Pancreas (tissue), 10 donors: Measurements from ENCODE around the gene SLC35A3. TPM values are rescaled to one million over a fixed set of nuclear protein-coding genes. Genes with fewer than 3 reads are reported as not detected.
A peak's percentile ranks its signal among the peaks of the same experiment; 100 is the strongest.

Experiments used
- ATAC-seq, 4 donors: fragments of 200-7000 bp; cut with Tn5 transposase; one replicate each; pipeline versions ENCODE4 v1.8.0 to v1.9.1; 2020; ENCODE audit warnings: mild to moderate bottlenecking in 4 of 4, moderate library complexity in 4 of 4
- DNase-seq, 6 donors: peaks; one replicate each; pipeline ENCODE4 v3.0.0-alpha.2; 2020
- FAIRE-seq: peaks from 2 replicates; lab custom pipeline; 2012; peaks lifted over from hg19 to GRCh38; lab: Jason Lieb, UNC
- H3K27ac ChIP-seq, 4 donors: fragments of 200-600 bp; sonication (generic); 1 replicate in 3 of 4; 2 replicates in 1 of 4; pipeline versions ENCODE4 v1.5.0 to v1.8.0; 2020
- H3K27me3 ChIP-seq, 4 donors: fragments of 200-600 bp; one replicate each; pipeline ENCODE4 v1.8.0; 2021
- H3K36me3 ChIP-seq, 3 donors: fragments of 200-600 bp; sonication (generic) in 1 of 3; one replicate each; pipeline versions ENCODE4 v1.5.0 to v1.8.0; 2020 to 2021
- H3K4me1 ChIP-seq, 3 donors: fragments of 200-600 bp; one replicate each; pipeline ENCODE4 v1.8.0; 2021
- H3K4me3 ChIP-seq, 4 donors: fragments of 200-600 bp; sonication (generic) in 2 of 4; one replicate each; pipeline versions ENCODE4 v1.5.0 to v1.8.0; 2020 to 2021
- H3K9me3 ChIP-seq, 4 donors: fragments of 200-600 bp; one replicate each; pipeline ENCODE4 v1.8.0; 2021
- WGBS, 2 donors: extraction: QIAGEN DNeasy Blood & Tissue Kit; methylation state at CpG; one replicate each; pipeline ENCODE4 v1.1.7; 2013; 5-methylcytosine and 5-hydroxymethylcytosine counted together
- intact Hi-C, 3 donors: fragments of 100-400 bp; cut with DNase I; formaldehyde crosslinking; loops; one replicate each; pipeline versions ENCODE4 v1.11.1 to v1.14.2; 2022
- polyA plus RNA-seq, 2 donors: library from polyadenylated mRNA; stranded (reverse); fragments of 200-250 nt; gene quantifications; one replicate each; pipeline ENCODE4 v1.2.3, GENCODE V29; 2013
- total RNA-seq, 6 donors: library from RNA; stranded (reverse); fragmentation: NEBNext Ultra II Directional in 4 of 6; extraction: Animal tissue kit (Norgen Biotek cat#: 25700) in 4 of 6; gene quantifications; one replicate each; pipeline versions ENCODE4 v1.2.1 to v1.2.4, GENCODE V29; 2021 to 2023
- TF ChIP-seq, protein P1 (sequence below), 4 donors: fragments of 200-600 bp; sonication (generic) in 3 of 4; IDR thresholded peaks; one replicate each; pipeline versions ENCODE4 v1.5.0 to v1.8.0; 2021; ENCODE audit warnings: antibody characterized with exemption in 4 of 4
- donor health status: healthy with polysubstance abuse.
- donor health status: DM: no; HTN: no; CAD: no; lungs with moderate emphysema.
- donor health status: DM: no; HTN: no; CAD: no.
- donor health status: control.
- donor health status: control.
- donor health status: Bipolar disorder and iron deficiency.
- donor health status: DM: yes; HTN: yes; CAD: no.
- donor health status: DM: no; HTN: no; CAD: no.
- donor health status: DM: no; HTN: no; CAD: no.
- donor health status: DM: yes; HTN: yes; CAD: no.

The SLC35A3 gene
- total and polyA plus RNA-seq, 8 donors, result 6.3 to 15.6 (median 10.2) TPM

DNA sequence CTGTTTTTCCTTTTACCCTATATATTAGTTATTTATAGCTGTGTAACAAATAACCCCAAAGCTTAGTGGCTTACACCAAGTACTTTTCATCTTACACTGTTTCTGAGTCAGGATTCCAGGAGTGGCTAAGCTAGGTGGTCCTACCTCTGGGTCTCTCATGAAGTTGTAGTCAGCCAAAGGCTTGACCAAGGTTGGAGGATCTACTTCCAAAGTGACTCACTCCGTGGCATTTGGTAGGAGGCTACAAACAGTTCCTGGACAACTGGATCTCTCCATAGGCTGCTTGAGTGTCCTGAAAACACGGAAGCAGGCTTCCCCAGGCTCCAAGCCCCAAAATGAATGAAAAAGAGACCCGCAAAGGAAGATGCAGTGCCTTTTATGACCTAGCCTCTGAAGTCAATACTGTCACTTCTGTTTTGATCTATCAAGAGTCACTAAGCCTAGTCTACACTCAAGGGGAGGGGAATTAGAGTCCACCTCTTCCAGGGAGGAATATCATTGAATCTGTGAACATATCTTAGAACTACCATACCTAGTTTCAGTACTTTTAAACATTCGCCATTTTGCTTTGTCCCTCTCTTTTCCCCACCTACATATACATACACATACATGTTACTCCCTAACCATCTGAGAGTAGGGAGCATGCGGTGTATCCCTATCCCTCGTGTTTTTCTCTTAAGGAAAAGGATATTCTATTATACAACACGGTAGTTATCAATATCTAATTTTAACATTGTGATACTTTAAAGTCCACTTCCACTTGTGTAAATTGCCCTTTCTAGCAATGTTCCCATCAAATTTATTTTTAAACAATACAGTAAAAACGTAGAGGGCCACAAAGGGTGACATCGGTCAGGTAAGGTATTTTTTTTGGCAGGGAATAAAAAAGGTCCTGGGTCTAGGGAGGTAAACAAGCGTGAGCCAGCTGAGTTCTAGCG lies 67.2 kb downstream of the SLC35A3 start:
- H3K4me3 ChIP-seq, result peak overlapping the region; percentile 76 to 93 (median 90)
- intact Hi-C loops, result no loop called here
- peak in 3 of 4 donors; percentile 2 to 10 (median 8) for ATAC-seq
- no peaks in the 10 kb centered on the region for H3K27me3 ChIP-seq
- FAIRE-seq, result no peak
- no peak for DNase-seq
- WGBS, 2 donors, result 15 to 25% methylated on average over 11 of the region's 11 CpGs
- TF ChIP-seq, protein P1, sequence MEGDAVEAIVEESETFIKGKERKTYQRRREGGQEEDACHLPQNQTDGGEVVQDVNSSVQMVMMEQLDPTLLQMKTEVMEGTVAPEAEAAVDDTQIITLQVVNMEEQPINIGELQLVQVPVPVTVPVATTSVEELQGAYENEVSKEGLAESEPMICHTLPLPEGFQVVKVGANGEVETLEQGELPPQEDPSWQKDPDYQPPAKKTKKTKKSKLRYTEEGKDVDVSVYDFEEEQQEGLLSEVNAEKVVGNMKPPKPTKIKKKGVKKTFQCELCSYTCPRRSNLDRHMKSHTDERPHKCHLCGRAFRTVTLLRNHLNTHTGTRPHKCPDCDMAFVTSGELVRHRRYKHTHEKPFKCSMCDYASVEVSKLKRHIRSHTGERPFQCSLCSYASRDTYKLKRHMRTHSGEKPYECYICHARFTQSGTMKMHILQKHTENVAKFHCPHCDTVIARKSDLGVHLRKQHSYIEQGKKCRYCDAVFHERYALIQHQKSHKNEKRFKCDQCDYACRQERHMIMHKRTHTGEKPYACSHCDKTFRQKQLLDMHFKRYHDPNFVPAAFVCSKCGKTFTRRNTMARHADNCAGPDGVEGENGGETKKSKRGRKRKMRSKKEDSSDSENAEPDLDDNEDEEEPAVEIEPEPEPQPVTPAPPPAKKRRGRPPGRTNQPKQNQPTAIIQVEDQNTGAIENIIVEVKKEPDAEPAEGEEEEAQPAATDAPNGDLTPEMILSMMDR (IDR thresholded peaks at IDR 0.05), result no peak
- peak overlapping the region; percentile 91 to 98 (median 96) for H3K27ac ChIP-seq
- peaks cover 0 to 15% (median 7%) of the 10 kb centered on the region in 3 donors for H3K4me1 ChIP-seq
- no peaks in the 10 kb centered on the region for H3K36me3 ChIP-seq
- H3K9me3 ChIP-seq, result no peaks in the 10 kb centered on the region

GRCh38 chr1:100037656-100037926 lies 67.8 kb downstream of the SLC35A3 start:
- Histone ChIP-seq H3K4me3 (peak overlapping the region; percentile 76 to 93 (median 90)), H3K36me3 (no peaks in the 10 kb centered on the region), H3K9me3 (no peaks in the 10 kb centered on the region), H3K27me3 (no peaks in the 10 kb centered on the region), H3K27ac (peak overlapping the region; percentile 91 to 98 (median 96)), H3K4me1 (peaks cover 0 to 15% (median 7%) of the 10 kb centered on the region in 3 donors)
- 0% methylated on average over 8 of the region's 8 CpGs for WGBS, 2 donors
- ATAC-seq, result peak in 1 of 4 donors; percentile 17
- no peak for FAIRE-seq
- intact Hi-C loops, result no loop called here
- DNase-seq, result no peak
- TF ChIP-seq, protein P1 (IDR thresholded peaks at IDR 0.05), result no peak

GRCh38 chr1:100037927-100038659 lies 68.3 kb downstream of the SLC35A3 start:
- Histone ChIP-seq H3K4me3 (peak overlapping the region; percentile 76 to 93 (median 90)), H3K9me3 (no peaks in the 10 kb centered on the region), H3K36me3 (no peaks in the 10 kb centered on the region), H3K27ac (peak overlapping the region; percentile 91 to 98 (median 96)), H3K27me3 (no peaks in the 10 kb centered on the region), H3K4me1 (peaks cover 0 to 15% (median 8%) of the 10 kb centered on the region in 3 donors)
- intact Hi-C loops, result no loop called here
- WGBS, 2 donors, result 0 to 1% methylated on average over 66 to 87 of the region's 87 CpGs
- no peak for FAIRE-seq
- TF ChIP-seq, protein P1 (IDR thresholded peaks at IDR 0.05), result no peak
- peak; percentile 95 to 99 (median 98) for ATAC-seq
- peak; percentile 82 to 96 (median 88) for DNase-seq

- FAIRE-seq, result no peak
- peak overlapping the region; percentile 91 to 98 (median 96) for H3K27ac ChIP-seq
- H3K4me1 ChIP-seq, result peaks cover 0 to 15% (median 11%) of the 10 kb centered on the region in 3 donors
- H3K36me3 ChIP-seq, result no peaks in the 10 kb centered on the region
- H3K9me3 ChIP-seq, result no peaks in the 10 kb centered on the region
- no peaks in the 10 kb centered on the region for H3K27me3 ChIP-seq
- WGBS, 2 donors, result 0% methylated on average over 24 to 37 of the region's 37 CpGs
- TF ChIP-seq, protein P1 (IDR thresholded peaks at IDR 0.05), result no peak
- peak; percentile 62 to 80 (median 70) for DNase-seq
- intact Hi-C loops, result no loop called here
- peak overlapping the region; percentile 76 to 93 (median 90) for H3K4me3 ChIP-seq
- peak; percentile 47 to 69 (median 59) for ATAC-seq
Measured at GRCh38 chr1:100038660-100039287, 69.0 kb downstream of the SLC35A3 start.
